CD4-positive, alpha-beta T cell treated with Interleukin-17A for 1 hour (primary cell): ENCODE results near the gene YJU2.

Experiments
- DNase-seq: peaks from one replicate; pipeline ENCODE4 v3.0.0-alpha.2; 2020

Gene YJU2

DNA sequence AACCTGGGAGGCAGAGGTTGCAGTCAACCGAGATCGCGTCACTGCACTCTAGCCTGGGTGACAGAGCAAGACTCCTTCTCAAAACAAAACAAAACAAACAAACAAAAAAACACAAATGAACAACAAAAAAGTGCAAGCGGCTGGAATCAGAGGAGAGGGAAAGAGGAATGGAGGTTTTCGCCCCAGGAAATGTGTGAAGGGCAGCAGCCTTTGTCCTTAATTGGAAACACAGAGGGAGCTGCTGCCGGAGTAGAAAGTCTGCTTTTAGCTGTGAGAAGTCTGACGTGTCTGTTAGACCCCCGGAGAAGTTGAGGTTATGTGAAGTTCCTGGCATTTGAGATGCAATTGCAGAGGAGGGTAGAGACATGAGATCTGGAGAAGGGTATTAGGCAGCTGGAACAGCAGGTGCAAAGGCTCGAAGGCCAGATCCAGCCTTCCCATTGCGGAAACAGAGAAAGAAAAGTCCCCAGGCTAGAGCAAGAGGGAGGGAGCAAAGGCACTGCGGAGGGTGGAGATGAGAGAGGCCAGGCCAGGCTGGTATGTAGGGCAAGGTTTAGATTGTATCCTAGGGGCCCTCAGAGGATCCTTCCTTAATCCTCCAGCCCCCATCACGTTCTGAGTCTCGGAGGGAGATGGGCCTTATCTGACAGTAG is 54.8 kb downstream of the YJU2 start:
- no peak for DNase-seq

DNA sequence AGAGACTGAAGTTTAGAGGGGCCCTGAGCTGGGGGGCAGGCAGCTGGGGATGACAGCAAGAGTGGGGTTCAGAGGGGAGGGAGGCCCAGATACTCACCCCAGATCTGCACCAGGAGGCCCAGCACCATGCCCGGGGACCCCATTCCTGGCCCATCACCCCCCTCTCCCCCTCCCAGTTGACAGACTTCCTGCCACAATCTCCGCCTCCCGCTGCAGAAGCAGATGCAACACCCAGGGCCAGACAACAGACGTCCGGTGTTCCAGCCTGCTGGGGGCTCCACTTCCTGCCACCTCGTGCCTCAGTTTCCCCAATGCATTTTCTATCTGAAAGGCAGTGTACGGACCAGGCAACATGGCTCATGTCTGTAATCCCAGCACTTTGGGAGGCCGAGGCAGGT is 55.4 kb downstream of the YJU2 start, which contains the start of gene TMIGD2:
Gene TMIGD2, minus strand, starts transcription at position 147 of the 398 bp plus-strand sequence. Its CDS starts 4 bp downstream, at position 143.
- no peak for DNase-seq

DNA sequence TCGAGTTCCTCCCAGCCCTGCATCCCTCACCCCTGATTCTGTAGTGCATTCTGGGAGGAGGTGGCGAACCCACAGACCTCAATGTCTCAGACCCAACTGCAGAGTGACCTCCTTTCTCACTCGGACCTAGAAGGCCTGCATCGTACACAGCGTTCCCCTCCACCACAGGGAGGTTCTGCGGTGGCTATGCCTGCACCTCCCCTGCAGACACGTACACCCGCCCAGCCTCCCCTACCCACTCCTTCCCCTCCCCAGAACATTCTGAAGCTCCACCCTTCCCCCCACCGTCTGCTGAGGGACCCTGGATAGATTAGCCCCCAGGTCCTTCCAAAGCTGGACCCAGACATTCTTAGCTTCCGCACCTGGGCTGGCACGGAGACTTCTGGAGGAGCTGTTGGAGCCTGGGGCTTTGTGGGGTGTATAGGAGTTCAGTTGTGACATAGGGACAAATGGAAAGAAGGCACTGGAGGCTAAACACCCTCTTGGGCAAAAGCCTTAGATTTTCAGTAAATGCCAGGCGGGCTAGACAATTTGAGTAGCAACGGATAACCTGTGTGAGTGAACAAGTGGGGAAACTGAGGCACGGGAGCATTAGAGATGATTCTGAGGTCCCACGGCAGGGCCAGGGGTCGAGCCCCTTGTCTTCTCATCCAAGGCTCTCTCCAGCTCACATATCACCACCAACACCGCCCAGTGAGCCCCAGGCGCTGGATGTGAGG is 57.1 kb downstream of the YJU2 start:
- peak; percentile 9 for DNase-seq

DNA sequence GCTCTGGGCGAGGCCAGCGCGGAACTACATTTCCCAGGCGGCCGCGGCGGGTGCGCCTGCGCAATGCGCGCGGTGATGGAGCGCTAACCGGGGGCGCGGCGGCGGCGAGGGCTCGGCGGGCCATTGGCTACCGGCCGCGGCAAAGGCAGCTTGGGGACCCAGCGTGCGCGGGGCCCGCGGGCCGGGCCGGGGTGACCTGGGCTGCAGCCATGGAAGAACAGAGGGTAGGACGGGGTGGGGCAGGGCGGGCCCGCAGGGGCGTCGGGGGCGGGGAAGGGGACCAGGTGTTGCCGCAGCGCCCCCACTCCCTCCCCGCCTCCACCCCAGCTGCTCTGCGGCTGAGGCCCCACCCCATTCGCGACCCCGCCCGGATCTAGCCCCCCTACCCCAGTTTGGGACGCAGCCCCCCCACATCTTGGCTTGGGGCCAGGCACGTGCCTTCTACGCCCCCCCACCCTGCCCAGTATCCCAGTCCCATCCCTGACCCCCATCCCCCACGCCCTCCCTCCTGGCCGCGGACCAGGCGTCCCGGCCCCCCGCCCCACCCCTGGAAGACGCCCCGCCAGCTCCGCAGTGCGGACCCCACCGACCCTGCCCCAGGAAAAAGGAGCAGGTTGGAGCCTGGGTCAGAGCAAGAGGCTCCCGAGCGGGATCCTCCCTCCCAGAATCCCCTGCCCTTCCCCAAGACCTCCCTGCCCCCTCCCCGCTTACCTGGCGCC is 57.8 kb downstream of the YJU2 start, which contains the start of gene FSD1:
Gene FSD1, plus strand, starts transcription at position 61 of the 719 bp plus-strand sequence. Its CDS starts 149 bp downstream, at position 210.
- DNase-seq, result peak; percentile 56

DNA sequence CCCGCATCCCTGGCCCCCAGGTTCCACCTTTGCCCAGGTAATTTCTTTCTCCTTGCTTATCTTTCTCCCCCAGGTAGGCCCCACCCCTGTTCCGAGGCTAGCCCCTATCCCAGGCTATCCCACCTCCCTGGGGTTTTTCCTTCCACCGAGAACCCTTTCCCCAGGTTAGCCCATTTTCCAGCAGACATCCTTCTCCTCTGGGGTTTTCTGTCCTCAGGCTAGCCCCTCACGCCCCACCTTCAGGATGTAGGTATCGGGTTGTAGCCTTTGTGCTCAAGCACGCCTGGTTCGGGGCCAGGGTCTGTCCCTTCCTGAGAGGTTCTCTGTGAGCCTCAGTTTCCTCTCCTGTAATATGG is 58.4 kb downstream of the YJU2 start:
- DNase-seq, result no peak

DNA sequence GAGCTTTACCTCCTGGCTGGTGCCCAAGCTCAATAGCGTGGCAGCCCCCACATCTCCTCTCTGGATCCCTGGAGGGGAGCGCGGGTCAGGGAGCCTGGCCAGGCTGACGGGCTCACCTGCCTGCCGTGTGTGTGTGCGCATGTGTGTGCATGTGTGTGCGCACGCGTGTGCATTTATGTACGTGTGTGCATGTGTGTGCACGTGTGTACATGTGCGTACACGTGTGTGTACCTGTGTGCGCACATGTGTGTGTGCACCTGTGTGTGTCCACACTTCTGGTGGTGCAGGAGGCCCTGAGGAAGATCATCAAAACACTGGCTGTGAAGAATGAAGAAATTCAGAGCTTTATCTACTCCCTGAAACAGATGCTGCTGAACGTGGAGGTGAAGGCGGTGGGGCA is 58.8 kb downstream of the YJU2 start:
- DNase-seq, result no peak

DNA sequence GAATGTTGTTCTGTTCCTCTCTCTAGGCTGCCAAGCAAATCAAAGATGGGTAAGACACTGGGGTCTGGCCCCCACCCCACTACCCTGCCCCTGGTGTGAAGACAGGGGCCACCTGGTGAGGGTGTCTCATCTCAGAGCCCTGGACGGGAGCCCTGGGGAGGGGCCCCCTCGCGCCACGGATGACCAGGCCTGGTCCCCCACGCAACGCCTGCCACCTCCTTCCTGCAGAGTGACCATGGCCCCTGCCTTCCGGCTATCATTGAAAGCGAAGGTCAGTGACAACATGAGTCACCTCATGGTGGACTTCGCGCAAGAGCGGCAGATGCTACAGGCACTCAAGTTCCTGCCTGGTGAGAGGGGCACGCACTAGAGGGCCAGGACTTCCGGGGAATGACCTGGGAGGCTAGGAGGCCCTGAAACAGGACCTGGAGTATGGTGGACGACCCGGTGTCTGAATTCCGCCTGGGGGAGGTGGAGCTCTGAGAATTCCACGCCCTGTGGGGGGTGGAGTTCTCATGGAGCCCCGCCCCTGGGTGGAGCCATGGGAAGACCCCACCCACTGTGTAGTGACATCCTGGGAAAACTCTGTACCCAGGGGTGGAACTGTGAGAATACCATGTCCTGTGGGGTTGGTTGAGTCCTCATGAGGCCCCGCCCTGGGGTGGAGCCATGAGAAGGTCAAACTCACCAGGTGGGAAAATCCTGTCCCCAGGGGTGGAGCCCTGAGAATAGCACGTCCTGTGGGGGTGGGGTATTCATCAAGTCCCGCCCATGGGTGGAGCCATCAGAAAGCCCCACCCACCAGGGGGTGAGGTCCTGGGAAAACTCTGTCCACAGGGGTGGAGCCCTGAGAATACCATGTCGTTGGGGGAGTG is 63.6 kb downstream of the YJU2 start:
- DNase-seq, result peak; percentile 12

DNA sequence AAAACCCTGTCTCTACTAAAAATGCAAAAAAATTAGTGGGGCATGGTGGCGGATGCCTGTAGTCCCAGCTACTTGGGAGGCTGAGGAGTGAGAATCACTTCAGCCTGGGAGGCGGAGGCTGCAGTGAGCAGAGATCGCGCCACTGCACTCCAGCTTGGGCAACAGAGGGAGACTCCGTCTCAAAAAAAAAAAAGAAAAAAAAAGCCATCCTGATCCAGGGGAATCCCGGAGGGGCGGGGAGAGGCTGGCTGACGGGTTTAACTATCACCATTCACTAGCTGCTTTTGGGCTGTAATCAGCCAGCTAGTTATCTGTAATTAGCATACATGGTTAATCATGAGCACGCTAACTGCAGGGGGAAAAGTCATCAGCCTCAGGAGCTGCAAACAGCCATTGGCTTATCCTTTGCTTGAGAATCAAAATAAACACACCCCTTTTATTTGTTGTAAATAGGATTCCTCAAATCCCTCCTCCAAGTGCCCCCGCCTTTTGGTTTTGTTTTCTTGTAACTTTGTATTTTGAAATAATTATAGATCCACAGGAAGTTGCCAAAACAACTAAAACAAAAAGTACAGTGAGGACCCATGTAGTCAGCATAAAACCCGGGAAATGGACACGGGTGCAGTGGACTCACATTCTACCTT is 67.1 kb downstream of the YJU2 start:
- DNase-seq, result no peak

DNA sequence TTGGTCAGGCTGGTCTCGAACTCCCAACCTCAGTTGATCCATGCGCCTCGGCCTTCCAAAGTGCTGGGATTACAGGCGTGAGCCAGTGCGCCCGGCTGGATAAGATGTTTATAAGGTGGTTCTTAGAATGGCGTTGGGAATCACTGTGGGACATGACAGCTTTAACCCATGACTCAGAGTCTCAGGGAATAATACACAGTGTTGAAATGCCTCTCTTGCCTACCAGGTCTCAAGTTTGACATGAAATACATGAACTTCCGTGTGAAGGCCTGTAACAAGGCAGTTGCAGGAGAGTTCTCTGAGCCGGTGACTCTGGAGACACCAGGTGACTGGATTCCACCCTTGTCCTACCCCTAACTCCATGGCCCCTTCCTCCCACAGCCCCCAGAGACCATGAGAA is 70.1 kb downstream of the YJU2 start:
- DNase-seq, result no peak

DNA sequence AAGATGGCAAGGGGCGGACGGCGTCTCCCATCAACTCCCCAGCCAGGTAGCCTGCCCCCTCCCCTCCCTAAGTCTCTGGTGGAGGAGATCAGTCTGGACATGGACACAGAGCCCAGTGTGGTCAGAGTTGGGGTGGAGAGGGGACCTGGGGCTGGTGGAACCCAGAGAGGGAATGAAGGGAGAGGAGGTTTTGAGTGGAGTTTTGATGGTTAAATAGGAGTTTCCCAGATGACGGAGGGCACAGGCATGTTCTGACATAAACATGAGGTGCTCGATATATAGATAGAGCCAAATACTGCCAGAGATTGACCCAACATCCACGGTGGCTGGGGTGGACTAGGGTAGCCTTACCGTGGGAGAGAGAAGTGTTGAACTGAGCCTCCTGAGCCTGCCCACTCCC is 71.6 kb downstream of the YJU2 start:
- no peak for DNase-seq
